ENCODE measurements around the gene JAZF1. TPM values are rescaled to one million over a fixed set of nuclear protein-coding genes. Genes with fewer than 3 reads are reported as not detected.

The JAZF1 gene
- total RNA-seq, 2 donors from 2014 or later, result 4.0 to 4.9 TPM

DNA sequence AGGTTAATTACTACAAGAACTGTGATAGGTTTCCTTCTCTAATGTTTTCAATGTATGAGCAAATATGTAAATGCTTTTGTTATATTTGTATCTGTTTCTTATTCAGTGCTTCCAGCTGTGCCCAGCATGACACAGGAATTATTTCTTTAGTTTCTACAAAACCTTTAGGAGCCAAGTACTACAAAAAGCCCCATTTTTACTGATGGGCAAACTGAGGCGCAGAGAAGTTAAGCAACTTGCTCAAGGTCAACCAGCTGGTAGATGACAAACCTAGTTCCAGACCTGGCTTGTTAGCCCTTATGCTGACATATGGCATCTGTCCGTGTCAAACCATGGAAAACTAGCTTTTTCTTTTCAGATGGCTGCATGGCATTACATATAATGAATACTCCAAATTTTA, 134.6 kb downstream of the JAZF1 start:
- TF ChIP-seq, protein P1, sequence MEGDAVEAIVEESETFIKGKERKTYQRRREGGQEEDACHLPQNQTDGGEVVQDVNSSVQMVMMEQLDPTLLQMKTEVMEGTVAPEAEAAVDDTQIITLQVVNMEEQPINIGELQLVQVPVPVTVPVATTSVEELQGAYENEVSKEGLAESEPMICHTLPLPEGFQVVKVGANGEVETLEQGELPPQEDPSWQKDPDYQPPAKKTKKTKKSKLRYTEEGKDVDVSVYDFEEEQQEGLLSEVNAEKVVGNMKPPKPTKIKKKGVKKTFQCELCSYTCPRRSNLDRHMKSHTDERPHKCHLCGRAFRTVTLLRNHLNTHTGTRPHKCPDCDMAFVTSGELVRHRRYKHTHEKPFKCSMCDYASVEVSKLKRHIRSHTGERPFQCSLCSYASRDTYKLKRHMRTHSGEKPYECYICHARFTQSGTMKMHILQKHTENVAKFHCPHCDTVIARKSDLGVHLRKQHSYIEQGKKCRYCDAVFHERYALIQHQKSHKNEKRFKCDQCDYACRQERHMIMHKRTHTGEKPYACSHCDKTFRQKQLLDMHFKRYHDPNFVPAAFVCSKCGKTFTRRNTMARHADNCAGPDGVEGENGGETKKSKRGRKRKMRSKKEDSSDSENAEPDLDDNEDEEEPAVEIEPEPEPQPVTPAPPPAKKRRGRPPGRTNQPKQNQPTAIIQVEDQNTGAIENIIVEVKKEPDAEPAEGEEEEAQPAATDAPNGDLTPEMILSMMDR (IDR thresholded peaks at IDR 0.05), result no peak
- TF ChIP-seq POLR2A (IDR thresholded peaks at IDR 0.05), result no peak
- H3K36me3 ChIP-seq (replicated peaks in 1 of 2; ENCODE audit: insufficient read depth in 1 of 2, low read depth in 2 of 2), result no peaks in the 10 kb centered on the region
- intact Hi-C loops (cut with DNase I), result no loop called here
- DNase-seq (no peak), ATAC-seq (no peak)
- H3K27me3 ChIP-seq, result no peaks in the 10 kb centered on the region
- H3K4me3 ChIP-seq, result no peak overlapping the region
- no peak overlapping the region for H3K27ac ChIP-seq
- no peaks in the 10 kb centered on the region for H3K9me3 ChIP-seq
- 93 to 100% methylated on average over 2 of the region's 2 CpGs for WGBS, 2 donors
- no peaks in the 10 kb centered on the region for H3K4me1 ChIP-seq

DNA sequence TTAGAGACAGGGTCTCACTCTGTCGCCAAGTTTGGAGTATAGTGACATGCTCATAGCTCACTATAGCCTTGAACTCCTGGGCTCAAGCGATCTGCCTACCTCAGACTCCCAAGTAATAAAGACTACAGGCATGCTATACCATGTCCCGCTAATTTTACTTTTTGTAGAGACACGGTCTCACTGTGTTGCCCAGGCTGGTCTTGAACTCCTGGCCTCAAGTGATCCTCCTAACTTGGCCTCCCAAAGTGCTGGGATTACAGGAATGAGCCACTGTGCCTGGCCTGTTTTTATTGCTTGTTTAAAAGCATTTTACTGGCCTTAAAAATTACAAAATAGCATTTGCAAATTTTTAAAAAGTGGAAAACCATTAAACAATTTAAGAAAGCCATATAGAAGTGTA, 135.0 kb downstream of the JAZF1 start:
- Histone ChIP-seq H3K4me1 (no peaks in the 10 kb centered on the region), H3K4me3 (no peak overlapping the region), H3K27ac (no peak overlapping the region), H3K9me3 (no peaks in the 10 kb centered on the region), H3K27me3 (no peaks in the 10 kb centered on the region), H3K36me3 (replicated peaks in 1 of 2; ENCODE audit: insufficient read depth in 1 of 2, low read depth in 2 of 2) (no peaks in the 10 kb centered on the region)
- DNase-seq, result no peak
- no peak for ATAC-seq
- intact Hi-C loops (cut with DNase I), result no loop called here
- TF ChIP-seq, protein P1 (IDR thresholded peaks at IDR 0.05), result no peak
- WGBS, 2 donors, result 96 to 97% methylated on average over 4 of the region's 4 CpGs

DNA sequence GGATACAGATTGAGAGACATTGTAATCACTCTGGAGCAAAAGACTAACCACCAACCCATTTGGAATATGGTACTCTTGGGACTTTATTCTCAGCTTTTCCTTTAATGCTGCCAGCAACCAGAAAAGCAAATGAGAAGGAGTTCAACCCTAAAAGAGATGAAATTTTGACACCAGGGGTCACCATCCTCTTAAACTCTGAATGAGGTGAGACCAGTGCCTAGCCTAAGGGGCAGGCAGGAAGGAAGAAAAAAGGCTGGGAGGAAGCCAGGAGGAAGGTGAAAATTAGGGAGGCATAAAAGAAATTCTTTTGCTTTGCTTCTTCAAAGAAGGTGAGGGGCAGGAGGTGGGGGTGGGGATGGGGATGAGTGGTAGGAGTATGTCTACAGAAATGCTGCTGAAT, 135.8 kb downstream of the JAZF1 start:
- Histone ChIP-seq H3K36me3 (replicated peaks in 1 of 2; ENCODE audit: insufficient read depth in 1 of 2, low read depth in 2 of 2) (no peaks in the 10 kb centered on the region), H3K27me3 (no peaks in the 10 kb centered on the region), H3K9me3 (no peaks in the 10 kb centered on the region), H3K27ac (no peak overlapping the region), H3K4me1 (no peaks in the 10 kb centered on the region), H3K4me3 (no peak overlapping the region)
- no peak for TF ChIP-seq POLR2A (IDR thresholded peaks at IDR 0.05)
- TF ChIP-seq, protein P1 (IDR thresholded peaks at IDR 0.05), result no peak
- intact Hi-C loops (cut with DNase I), result no loop called here
- no peak for DNase-seq
- no peak for ATAC-seq

DNA sequence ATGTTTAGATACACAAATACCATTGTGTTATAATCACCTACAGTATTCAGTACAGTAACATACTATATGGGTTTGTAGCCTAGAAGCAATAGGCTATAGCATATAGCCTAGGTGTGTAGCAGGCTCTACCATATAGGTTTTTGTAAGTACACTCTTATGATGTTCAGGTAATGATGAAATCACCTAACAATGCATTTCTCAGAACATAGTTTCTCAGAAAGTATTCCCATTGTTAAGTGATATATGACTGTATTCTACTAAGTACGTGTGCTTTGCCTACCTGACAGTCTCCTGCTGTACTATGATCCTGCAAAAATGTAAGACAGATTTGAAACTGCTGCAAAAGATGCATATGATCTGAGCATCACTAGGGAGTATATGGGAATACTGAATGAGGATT, 137.9 kb downstream of the JAZF1 start:
- Histone ChIP-seq H3K27ac (no peak overlapping the region), H3K27me3 (no peaks in the 10 kb centered on the region), H3K4me1 (peaks cover 2% of the 10 kb centered on the region), H3K36me3 (replicated peaks in 1 of 2; ENCODE audit: insufficient read depth in 1 of 2, low read depth in 2 of 2) (no peaks in the 10 kb centered on the region), H3K9me3 (no peaks in the 10 kb centered on the region), H3K4me3 (no peak overlapping the region)
- no peak for ATAC-seq
- 96 to 100% methylated on average over 1 of the region's 1 CpG for WGBS, 2 donors
- no peak for TF ChIP-seq POLR2A (IDR thresholded peaks at IDR 0.05)
- TF ChIP-seq, protein P1 (IDR thresholded peaks at IDR 0.05), result no peak
- intact Hi-C loops (cut with DNase I), result no loop called here
- DNase-seq, result no peak

DNA sequence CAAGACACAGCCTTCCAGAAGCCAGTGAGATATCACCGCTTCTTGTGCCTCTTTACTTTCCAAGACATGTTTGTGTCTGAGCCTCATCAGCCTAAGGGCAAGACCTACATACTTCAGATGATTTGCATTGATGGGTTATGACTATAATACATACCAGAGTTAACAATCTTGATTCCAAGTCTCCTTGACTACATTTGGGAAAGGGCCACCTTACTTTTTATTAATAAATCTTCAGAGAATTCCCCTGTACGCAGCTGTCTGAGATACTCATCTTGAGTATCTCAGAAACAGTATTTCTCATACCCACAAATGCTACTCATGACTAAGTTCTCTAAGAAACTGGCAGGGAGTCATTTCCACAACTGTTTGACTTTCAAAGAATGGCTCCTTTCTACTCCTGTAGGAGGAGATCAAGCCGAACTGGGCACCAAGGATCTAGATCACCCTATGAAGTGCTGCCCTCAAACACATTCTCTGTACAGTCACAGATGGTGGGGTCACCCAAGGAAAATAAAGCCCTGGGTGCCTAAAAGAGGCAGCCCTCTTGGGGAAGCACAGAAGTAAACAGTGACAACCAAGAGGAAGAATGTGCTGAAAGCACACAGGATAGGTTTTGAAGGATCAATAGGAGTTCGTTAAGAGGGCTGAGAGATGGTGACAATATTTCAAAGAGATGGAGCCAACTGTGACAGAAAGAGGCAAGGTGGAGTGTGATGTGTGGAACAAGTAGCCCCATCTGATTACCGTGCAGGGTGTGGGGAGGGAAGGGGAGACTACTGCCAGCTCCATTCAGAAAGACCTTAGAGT, 138.9 kb downstream of the JAZF1 start:
- H3K4me1 ChIP-seq, result peaks cover 13% of the 10 kb centered on the region
- WGBS, 2 donors, result 85 to 88% methylated on average over 5 of the region's 5 CpGs
- H3K27ac ChIP-seq, result no peak overlapping the region
- H3K9me3 ChIP-seq, result no peaks in the 10 kb centered on the region
- no peak for TF ChIP-seq POLR2A (IDR thresholded peaks at IDR 0.05)
- TF ChIP-seq, protein P1 (IDR thresholded peaks at IDR 0.05), result no peak
- H3K27me3 ChIP-seq, result no peaks in the 10 kb centered on the region
- DNase-seq (no peak), ATAC-seq (no peak)
- no peaks in the 10 kb centered on the region for H3K36me3 ChIP-seq (replicated peaks in 1 of 2; ENCODE audit: insufficient read depth in 1 of 2, low read depth in 2 of 2)
- H3K4me3 ChIP-seq, result no peak overlapping the region
- intact Hi-C loops (cut with DNase I), result no loop called here
